ENCODE measurements around the gene SPG7. TPM values are rescaled to one million over a fixed set of nuclear protein-coding genes. Genes with fewer than 3 reads are reported as not detected.

The SPG7 gene
- total RNA-seq, 1 experiment from 2014 or later = 160 TPM

- Histone ChIP-seq H4K20me1 (ENCODE audit: insufficient read depth) (no peaks in the 10 kb centered on the region), H3K9me2 (ENCODE audit: insufficient read depth) (no peaks in the 10 kb centered on the region), H3F3A (ENCODE audit: insufficient read depth, low read depth) (peaks cover 17% of the 10 kb centered on the region; the same call in 1 of the 2 replicates), H3K9me3 (ENCODE audit: insufficient read depth, low read depth) (no peaks in the 10 kb centered on the region), H2AFZ (no peak overlapping the region), H3K79me2 (ENCODE audit: low read depth) (no peaks in the 10 kb centered on the region), H3K36me3 (ENCODE audit: low read depth) (no peaks in the 10 kb centered on the region), H3K4me2 (peak overlapping the region; percentile 71), H3K4me1 (replicated peaks; ENCODE audit: insufficient read depth) (peaks cover 16% of the 10 kb centered on the region; the same call in 1 of the 2 replicates), H3K4me3 (peak overlapping the region; percentile 22; the same call in 1 of the 2 replicates), H3K27ac (no peak overlapping the region), H3K27me3 (ENCODE audit: insufficient read depth, low read depth) (no peaks in the 10 kb centered on the region)
- no peak for DNase-seq
- POLR2A ChIA-PET (ENCODE audit: unreplicated experiment) = interaction anchor here (0.6 kb wide), 1 partner anchor 97 kb away, joined by 7 read pairs; no protein-coding TSS in a partner anchor
- intact Hi-C loops (cut with micrococcal nuclease; ENCODE audit: unreplicated experiment) = no loop called here
- TF ChIP-seq EZH2 (IDR thresholded peaks at IDR 0.05; ENCODE audit: low read depth) (no peak), CTCF (conservative IDR thresholded peaks at IDR 0.05) (no peak)
- CTCF ChIA-PET = no interaction called here
- no TSS peak for BruUV-seq (replicated peaks)
These were observed 94.9 kb downstream of the SPG7 start for GRCh38 chr16:89602952-89603590.

GRCh38 chr16:89604764-89605163 is 96.6 kb downstream of the SPG7 start:
- no peaks in the 10 kb centered on the region for H3K9me2 ChIP-seq (ENCODE audit: insufficient read depth)

GRCh38 chr16:89605186-89605970 is 97.2 kb downstream of the SPG7 start:
- POLR2A ChIA-PET (ENCODE audit: unreplicated experiment) = no interaction called here
- no peak for DNase-seq
- H3K9me3 ChIP-seq (ENCODE audit: insufficient read depth, low read depth) = no peaks in the 10 kb centered on the region
- no peak overlapping the region for H3K4me2 ChIP-seq
- peaks cover 26% of the 10 kb centered on the region for H3K4me1 ChIP-seq (replicated peaks; ENCODE audit: insufficient read depth)
- no peak overlapping the region for H2AFZ ChIP-seq
- peaks cover 25% of the 10 kb centered on the region; the same call in 1 of the 2 replicates for H3F3A ChIP-seq (ENCODE audit: insufficient read depth, low read depth)
- CTCF ChIA-PET = no interaction called here
- TF ChIP-seq CTCF (conservative IDR thresholded peaks at IDR 0.05) (no peak), EZH2 (IDR thresholded peaks at IDR 0.05; ENCODE audit: low read depth) (no peak)
- intact Hi-C loops (cut with micrococcal nuclease; ENCODE audit: unreplicated experiment) = no loop called here
- H3K27me3 ChIP-seq (ENCODE audit: insufficient read depth, low read depth) = no peaks in the 10 kb centered on the region
- H4K20me1 ChIP-seq (ENCODE audit: insufficient read depth) = no peaks in the 10 kb centered on the region
- H3K4me3 ChIP-seq = no peak overlapping the region
- BruUV-seq (replicated peaks) = no TSS peak
- no peaks in the 10 kb centered on the region for H3K36me3 ChIP-seq (ENCODE audit: low read depth)
- H3K79me2 ChIP-seq (ENCODE audit: low read depth) = no peaks in the 10 kb centered on the region
- H3K27ac ChIP-seq = no peak overlapping the region
- no peaks in the 10 kb centered on the region for H3K9me2 ChIP-seq (ENCODE audit: insufficient read depth)

More at GRCh38 chr16:89604764-89605163, 96.6 kb downstream of the SPG7 start:
- Histone ChIP-seq H3K4me2 (no peak overlapping the region), H4K20me1 (ENCODE audit: insufficient read depth) (no peaks in the 10 kb centered on the region), H3K27ac (no peak overlapping the region), H3K79me2 (ENCODE audit: low read depth) (no peaks in the 10 kb centered on the region), H3F3A (ENCODE audit: insufficient read depth, low read depth) (peaks cover 27% of the 10 kb centered on the region; the same call in 1 of the 2 replicates), H3K27me3 (ENCODE audit: insufficient read depth, low read depth) (no peaks in the 10 kb centered on the region), H3K4me1 (replicated peaks; ENCODE audit: insufficient read depth) (peaks cover 23% of the 10 kb centered on the region), H3K36me3 (ENCODE audit: low read depth) (no peaks in the 10 kb centered on the region), H3K9me3 (ENCODE audit: insufficient read depth, low read depth) (no peaks in the 10 kb centered on the region), H3K4me3 (no peak overlapping the region), H2AFZ (no peak overlapping the region)
- CTCF ChIA-PET = no interaction called here
- POLR2A ChIA-PET (ENCODE audit: unreplicated experiment) = no interaction called here
- DNase-seq = no peak
- TF ChIP-seq EZH2 (IDR thresholded peaks at IDR 0.05; ENCODE audit: low read depth) = no peak
- no peak for TF ChIP-seq CTCF (conservative IDR thresholded peaks at IDR 0.05)
- no TSS peak for BruUV-seq (replicated peaks)
- intact Hi-C loops (cut with micrococcal nuclease; ENCODE audit: unreplicated experiment) = no loop called here

Measured in PC-9 (cell line).